HS-5 (cell line): ENCODE results near the gene TTN.

Source experiments
- DNase-seq: peaks from one replicate; pipeline ENCODE4 v3.0.0-alpha.2; 2012; ENCODE audit warnings: low read depth

Gene TTN

DNA sequence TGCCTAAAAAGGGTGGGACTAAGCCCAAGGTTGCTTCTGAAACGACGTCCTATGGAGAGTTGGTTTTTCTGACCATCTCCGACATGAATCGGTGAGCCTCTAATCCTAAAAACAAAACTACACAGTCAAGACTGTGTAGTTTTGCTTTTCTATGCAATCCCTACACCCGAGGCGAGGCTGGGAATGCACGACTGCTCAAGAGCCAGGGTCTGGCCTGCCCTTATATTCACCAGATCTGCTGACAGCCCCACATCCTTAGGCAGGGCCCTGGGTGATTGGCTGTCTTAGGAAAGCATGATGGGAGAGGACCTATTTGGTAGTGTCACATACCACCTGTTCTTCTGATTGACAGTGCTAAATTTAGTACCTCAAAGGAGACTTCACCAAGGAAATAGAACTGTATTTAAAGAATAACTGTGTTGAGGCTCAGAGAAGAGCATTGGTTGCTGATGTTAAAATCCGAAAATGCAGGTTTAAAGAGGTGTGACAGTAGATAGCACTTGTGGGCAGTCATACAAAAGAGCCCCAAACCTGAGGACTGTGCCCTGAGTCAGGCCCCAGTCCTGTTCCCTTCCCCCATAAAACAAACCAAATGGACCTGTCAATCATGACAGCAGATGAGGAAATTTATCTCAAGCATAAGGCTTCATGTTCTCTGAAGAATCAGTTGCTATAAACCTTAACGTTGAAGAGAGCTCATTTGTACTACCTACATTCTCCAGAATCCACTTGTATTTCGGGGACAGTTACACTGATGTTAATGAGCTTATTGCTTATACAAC lies at the start of gene TTN:
Gene TTN (minus strand): TSS at position 197 of the 782 bp plus-strand sequence. CDS start 2,781 bp downstream, outside the sequence.
- no peak for DNase-seq

- no peak for DNase-seq
Measured at GRCh38 chr2:178855151-178855550, 47.9 kb upstream of the TTN start.

DNA sequence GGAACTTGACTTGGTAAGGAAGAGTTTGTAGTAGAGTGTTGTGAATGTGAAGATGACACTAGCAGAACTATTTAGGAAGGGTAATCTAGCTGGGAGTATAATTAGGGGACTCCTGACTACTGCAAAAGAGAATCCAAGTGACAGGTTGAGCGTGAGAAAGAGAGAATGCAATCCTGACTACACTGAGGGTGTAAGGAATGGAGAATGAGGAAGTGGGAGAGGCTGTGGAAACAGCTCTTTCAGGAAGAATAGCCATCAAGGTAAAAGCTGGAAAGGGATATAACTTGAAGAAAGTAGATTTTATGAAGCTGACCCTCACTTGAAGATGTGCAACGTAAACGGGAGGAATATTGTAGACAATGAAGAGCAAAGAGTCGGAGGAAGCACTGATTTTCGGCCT lies 41.1 kb upstream of the TTN start:
- DNase-seq: no peak

- DNase-seq: no peak
Measured at GRCh38 chr2:178846458-178846802, 39.2 kb upstream of the TTN start.

DNA sequence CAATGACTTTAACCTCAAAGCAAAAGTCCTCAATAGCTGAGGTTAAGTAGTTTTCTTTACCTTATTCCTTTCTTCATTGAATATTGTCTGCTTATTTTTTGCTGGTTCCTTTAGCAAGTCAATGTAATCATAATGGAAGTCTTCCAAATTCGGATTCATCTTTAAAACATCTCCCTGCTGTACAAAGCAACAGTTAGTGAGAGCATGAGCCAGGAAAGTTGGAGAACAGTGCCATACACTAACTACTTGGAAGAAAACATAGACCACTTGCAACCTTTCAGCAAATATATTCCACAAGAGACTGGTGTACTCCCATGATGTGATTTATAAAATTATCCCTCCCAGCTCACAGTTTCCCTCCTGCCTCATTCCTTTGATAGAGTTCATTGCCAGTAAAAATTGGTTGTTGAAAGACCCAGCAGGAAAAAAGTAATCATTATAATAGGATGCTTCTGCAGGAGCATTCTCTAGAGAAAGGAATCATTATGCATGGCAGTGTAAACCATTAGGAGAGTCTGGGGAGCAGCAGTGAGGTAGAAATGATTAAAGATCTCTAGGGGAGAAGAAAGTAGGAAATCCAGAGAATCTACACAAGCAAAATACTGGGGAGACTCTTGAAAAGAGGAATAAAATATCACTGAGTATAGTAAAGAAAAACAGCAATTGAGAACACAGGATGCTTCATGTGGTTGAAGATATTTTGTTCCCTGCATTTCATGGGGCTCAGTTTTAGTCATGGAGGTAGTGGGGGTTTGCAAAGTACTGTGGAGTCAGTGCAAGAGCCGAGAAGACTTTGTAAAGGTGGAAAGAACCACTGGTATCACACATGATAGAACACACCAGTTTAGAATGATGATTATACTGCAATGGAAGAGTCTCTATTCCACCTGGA lies 38.6 kb upstream of the TTN start:
- no peak for DNase-seq

- no peak for DNase-seq
Measured at GRCh38 chr2:178844701-178845100, 37.5 kb upstream of the TTN start.

DNA sequence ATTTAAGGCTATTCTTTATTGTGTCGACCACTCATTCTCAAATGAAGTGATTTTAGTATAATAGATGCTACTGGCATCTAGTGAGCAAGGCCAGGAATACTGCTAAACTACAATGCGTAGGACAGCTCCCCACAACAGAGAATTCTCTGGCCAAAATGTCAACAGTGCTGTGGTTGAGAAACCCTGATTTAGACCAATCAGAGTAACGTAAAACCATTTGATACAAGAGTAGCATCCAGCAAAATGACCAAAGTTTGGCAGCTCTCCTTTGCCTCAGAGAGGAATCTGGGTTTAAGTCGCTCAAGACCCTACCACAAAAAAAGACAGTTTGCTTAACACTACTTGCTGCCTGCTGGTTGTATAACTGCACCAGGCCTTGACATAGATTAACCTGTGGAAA lies 37.0 kb upstream of the TTN start:
- DNase-seq: no peak

DNA sequence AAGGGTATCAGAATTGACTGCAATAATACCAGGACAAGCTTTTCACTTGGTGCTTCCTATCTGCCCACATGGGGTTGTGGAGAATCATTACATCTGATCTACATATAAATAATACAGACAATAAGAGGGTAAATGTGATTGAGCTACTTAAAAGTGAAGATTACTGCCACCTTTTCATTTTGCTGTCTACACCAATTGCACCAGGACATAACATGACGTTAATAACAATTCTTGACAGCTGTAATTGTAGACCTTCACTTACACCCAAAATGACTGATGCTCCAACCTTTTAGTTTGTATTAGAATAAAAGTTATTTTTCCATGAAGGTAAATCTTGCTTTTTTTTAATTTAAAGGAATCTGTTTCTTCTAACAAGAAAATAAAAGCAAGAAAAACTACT lies 36.5 kb upstream of the TTN start:
- DNase-seq: no peak

DNA sequence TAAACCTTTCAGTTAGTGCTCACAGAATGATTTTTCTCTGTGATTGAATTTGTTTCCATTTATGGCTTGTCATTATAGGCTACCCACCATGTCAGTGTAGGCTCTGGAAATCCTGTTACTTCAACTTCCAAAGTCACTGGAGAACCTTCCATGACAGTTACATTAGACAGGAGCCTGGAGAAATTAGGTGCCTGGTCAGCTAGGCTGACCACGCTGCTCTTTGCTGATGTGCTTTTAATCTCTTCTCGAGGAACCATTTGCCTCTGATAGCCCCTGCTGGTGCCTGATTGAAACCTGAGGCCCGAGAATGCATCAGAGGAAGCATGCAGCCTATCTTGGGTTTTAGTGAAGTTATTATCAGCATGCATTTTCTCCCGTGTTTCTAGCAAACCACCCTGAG lies 29.6 kb upstream of the TTN start:
- no peak for DNase-seq

DNA sequence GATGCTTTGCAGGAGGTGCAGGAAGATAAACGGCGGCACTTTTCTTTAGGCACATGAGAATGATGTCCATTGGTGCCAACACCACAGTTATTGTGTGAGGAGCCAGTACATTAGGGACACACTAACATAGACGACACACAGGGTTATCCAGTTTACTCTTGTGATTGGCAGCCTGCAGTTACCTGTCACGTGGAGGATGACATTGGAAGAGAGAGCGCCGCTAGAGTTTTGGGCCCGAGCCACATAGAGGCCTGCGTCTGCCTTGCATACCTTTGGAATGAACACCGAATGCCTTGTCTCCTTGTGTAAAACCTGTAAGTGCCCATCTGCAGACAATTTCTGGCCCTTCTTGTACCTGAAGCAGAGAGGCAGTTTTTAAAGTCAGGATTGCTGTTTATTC lies 26.9 kb upstream of the TTN start:
- DNase-seq: no peak

GRCh38 chr2:178833382-178833781 lies 26.2 kb upstream of the TTN start:
- no peak for DNase-seq

DNA sequence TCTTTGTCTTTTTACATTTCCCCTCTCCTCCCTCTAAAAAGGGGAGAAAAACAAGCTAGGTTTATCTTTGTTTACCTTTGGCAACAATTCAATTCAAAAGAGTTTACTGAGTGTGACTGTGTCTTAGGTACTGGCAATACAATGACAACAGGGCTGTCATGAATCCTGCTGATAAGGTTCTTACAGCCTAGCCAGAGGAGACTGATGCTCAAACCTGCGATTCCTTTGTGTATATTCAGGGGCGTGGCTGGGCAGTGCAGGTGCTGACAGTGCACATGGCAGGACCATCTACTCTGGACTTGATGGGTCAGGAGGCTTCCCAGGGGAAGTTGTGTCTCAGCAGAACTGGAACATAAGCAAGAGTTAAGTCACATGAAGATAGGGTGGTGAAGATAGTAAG lies 23.2 kb upstream of the TTN start:
- DNase-seq: no peak

DNA sequence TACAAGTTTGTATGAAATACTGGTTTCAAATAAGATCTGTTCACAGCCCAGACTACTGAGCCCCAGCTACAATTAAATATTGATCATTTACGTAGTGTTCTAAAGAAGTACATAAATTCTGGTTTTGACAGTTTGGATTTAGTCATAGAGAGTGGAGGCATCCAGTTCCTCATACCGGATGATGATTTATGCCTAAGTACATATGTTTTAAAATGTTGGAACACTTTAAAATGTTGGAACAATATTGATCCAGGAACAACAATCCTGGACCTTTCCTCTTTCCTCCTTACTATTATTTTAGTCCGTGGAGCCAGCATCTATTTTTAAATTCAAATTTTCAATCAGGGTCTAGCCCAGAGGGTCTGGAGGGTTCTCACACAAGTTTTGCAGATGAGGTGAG lies 22.8 kb upstream of the TTN start:
- DNase-seq: no peak

GRCh38 chr2:178829299-178829960 lies 22.2 kb upstream of the TTN start:
- DNase-seq: no peak

- no peak for DNase-seq
Measured at GRCh38 chr2:178828486-178828881, 21.3 kb upstream of the TTN start.

DNA sequence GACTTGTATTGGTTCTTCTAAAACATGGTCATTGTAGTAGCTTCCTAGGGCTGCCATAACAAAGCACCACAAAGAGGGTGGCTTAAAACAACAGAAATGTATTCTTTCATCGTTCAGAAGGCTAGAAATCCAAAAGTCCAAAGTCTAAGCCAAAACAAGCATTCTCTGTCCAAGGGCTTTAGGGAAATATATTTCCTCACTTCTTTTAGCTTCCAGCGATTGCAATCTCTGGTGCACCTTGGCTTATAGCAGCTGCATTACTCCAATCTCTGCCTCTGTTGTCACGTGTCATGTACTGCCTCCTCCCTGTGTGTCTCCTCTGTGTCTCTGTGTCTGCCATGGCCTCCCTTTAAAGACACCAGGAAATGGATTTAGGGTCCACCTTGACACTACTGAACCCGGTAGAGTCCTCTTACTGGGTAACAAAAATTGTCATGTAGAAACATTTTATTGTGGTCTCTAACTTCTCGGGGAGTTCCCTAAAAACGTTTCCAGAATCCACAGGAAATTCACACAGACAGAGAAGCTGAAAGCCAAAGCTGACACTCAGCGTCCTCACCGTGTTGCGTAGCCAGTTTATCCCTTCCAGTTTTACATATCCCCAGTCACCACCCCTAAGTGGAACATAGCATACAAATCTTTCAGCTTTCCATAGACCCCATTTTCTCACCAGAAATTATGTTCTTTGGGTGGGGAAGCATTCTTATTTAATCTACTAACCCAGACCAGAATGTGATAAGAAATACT lies 20.7 kb upstream of the TTN start:
- DNase-seq: no peak

DNA sequence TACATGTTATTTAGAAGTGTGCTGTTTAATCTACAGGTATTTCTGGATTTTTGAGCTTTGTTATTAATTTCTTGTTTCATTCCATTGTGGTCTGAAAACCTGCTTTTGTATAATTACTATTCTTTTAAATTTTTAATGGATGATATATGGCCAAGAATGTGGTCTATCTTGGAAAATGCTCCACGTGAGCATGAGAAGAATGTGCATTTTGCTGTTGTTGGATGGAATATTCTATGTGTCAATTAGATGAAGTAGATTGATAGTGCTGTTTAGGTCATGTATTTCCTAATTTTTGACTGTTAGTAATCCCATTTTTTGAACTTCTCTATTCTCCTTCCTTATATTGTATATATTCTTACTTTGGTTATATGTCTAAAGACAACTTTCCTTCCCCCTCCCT lies 19.9 kb upstream of the TTN start:
- no peak for DNase-seq

DNA sequence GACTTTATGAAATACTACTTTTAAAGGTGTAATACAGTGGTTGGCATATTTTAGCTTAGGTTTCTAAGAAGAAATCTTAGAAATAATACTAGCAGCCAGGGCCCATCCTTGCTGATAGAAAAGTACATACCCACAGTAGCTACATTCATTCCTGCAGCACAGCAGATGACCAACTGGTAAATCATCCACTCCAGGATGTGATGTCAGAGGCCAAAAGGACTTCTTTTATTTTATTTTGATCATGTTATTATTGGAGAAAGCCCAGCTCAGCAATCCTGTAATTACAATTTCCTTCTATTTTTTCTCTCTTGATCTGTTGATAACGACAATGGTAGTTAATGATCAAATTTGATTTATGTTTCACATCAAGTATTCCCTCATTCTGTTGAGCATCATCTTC lies 18.0 kb upstream of the TTN start:
- DNase-seq: no peak

- DNase-seq: no peak
Measured at GRCh38 chr2:178824181-178824580, 17.0 kb upstream of the TTN start.

DNA sequence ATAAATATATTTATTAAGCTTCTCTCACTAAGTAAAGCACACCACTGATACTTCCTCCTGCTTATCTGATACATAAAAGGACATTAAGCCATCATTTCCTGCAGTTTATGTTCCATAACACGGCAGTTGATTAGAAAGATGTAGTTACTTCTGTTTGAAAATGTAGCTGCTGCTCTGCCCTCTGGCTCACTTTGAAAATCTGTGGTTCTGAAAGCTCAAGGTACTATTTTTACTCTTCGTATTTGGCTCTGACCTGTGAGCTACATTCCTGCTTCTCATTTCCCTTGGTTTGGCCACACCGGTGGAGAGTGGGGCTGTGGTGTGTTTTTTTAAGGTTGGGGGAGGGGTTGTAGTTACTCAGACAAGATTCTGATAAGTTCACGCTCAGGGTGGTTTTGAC lies 12.8 kb upstream of the TTN start:
- DNase-seq: no peak

GRCh38 chr2:178819147-178819875 lies 12.1 kb upstream of the TTN start:
- DNase-seq: no peak

DNA sequence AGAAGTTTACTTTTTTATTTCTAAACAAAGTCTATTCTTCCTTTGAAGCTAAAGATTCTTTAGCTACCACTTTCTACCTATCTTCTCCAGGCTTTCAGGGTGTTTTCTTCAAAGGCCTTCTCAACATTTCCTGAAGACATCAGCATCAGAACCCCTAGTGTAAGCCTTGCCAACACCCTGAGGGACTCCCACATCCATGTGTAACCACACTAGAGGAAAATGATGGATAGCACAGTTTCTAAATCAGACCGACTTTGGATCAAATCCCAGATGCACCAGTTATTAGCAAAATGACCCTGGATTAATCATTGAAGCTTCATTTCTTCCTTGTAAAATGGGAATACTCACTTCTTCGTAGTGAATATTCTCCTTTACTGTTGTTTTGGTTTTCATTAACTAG lies 4.7 kb upstream of the TTN start:
- DNase-seq: no peak
